Sigmoid colon (tissue), 7 donors: ENCODE data around the gene NACC2. TPM values are rescaled to one million over a fixed set of nuclear protein-coding genes. Genes with fewer than 3 reads are reported as not detected.

Experiments
- DNase-seq: peaks from one replicate; pipeline ENCODE4 v3.0.0-alpha.2; 2019
- H3K27ac ChIP-seq, 4 donors: fragments of 200-600 bp; sonication (generic); one replicate each; pipeline ENCODE4 v1.5.1; 2016 to 2019; ENCODE audit warnings: mild to moderate bottlenecking in 1 of 4
- H3K27me3 ChIP-seq, 3 donors: fragments of 200-600 bp; sonication (generic); one replicate each; pipeline ENCODE4 v1.5.1; 2019; ENCODE audit warnings: mild to moderate bottlenecking in 1 of 3
- H3K36me3 ChIP-seq, 4 donors: fragments of 200-600 bp; sonication (generic); one replicate each; pipeline ENCODE4 v1.5.1; 2016 to 2019
- H3K4me1 ChIP-seq, 4 donors: fragments of 200-600 bp; sonication (generic); one replicate each; pipeline ENCODE4 v1.5.1; 2017 to 2019
- H3K4me3 ChIP-seq, 4 donors: fragments of 200-600 bp; sonication (generic); one replicate each; pipeline ENCODE4 v1.5.1; 2017 to 2019; ENCODE audit warnings: mild to moderate bottlenecking in 2 of 4, moderate library complexity in 1 of 4
- H3K9me3 ChIP-seq, 4 donors: fragments of 200-600 bp in 3 of 4; sonication (generic) in 3 of 4; one replicate each; pipeline versions ENCODE4 v1.5.1 to v1.6.1; 2013 to 2019
- CTCF ChIP-seq, 4 experiments: fragments of 450-650 bp in 3 of 4; fragments of 200-600 bp in 1 of 4; IDR thresholded peaks; one replicate each; pipeline ENCODE4 v1.5.1; 2016 to 2019; ENCODE audit warnings: antibody characterized with exemption in 4 of 4, mild to moderate bottlenecking in 3 of 4, moderate library complexity in 2 of 4
- EP300 ChIP-seq, 4 donors: sonication (generic); formaldehyde crosslinking; IDR thresholded peaks; one replicate each; pipeline ENCODE4 v1.6.1; 2017; ENCODE audit warnings: antibody characterized with exemption in 4 of 4
- POLR2A ChIP-seq, 2 donors: fragments of 450-650 bp; IDR thresholded peaks; one replicate each; pipeline ENCODE4 v1.6.1; 2016; ENCODE audit warnings: antibody characterized with exemption in 2 of 2, mild to moderate bottlenecking in 2 of 2, moderate library complexity in 2 of 2
- POLR2AphosphoS5 ChIP-seq, 4 donors: sonication (generic); formaldehyde crosslinking; IDR thresholded peaks; one replicate each; pipeline ENCODE4 v1.6.1; 2017; ENCODE audit warnings: antibody characterized with exemption in 4 of 4
- WGBS, 2 donors: extraction: QIAGEN DNeasy Blood & Tissue Kit; methylation state at CpG; one replicate each; pipeline ENCODE4 v1.1.7; 2013; 5-methylcytosine and 5-hydroxymethylcytosine counted together
- intact Hi-C: fragments of 100-400 bp; cut with DNase I; formaldehyde crosslinking; loops from one replicate; pipeline ENCODE4 v1.15.1; 2023
- polyA plus RNA-seq, 3 donors: library from polyadenylated mRNA; stranded (reverse); fragments of 200-250 nt; gene quantifications; one replicate each; pipeline ENCODE4 v1.2.3, GENCODE V29; 2013
- total RNA-seq, 4 donors: library from RNA; depleted of rRNA; stranded (reverse); fragments of >200 nt; gene quantifications; one replicate each; pipeline ENCODE4 v1.1.0, GENCODE V29; 2016
- donor health status: healthy with polysubstance abuse.
- donor health status: Bipolar disorder and iron deficiency.
- donor health status: healthy.

Gene NACC2
- total and polyA plus RNA-seq, 7 donors: 3.6 to 80.0 (median 41.6) TPM

GRCh38 chr9:135998410-135999071, 96.5 kb downstream of the NACC2 start:
- WGBS, 2 donors: 88 to 93% methylated on average over 16 of the region's 16 CpGs

GRCh38 chr9:135998016-135998380, 97.1 kb downstream of the NACC2 start:
- Histone ChIP-seq H3K9me3 (no peaks in the 10 kb centered on the region), H3K36me3 (no peaks in the 10 kb centered on the region), H3K27me3 (no peaks in the 10 kb centered on the region), H3K4me1 (peaks cover 0 to 20% (median 11%) of the 10 kb centered on the region in 4 donors), H3K27ac (no peak overlapping the region), H3K4me3 (no peak overlapping the region)
- TF ChIP-seq POLR2A (IDR thresholded peaks at IDR 0.05): no peak
- TF ChIP-seq POLR2AphosphoS5 (IDR thresholded peaks at IDR 0.05): no peak
- no peak for TF ChIP-seq CTCF (IDR thresholded peaks at IDR 0.05)
- TF ChIP-seq EP300 (IDR thresholded peaks at IDR 0.05): no peak
- intact Hi-C loops: loop anchor here (10.0 kb wide), 1 partner anchor 117 kb away; the partner anchor contains the start of gene TMEM250
- 83 to 85% methylated on average over 10 of the region's 10 CpGs for WGBS, 2 donors
- DNase-seq: no peak

More at GRCh38 chr9:135998410-135999071, 96.5 kb downstream of the NACC2 start:
- TF ChIP-seq POLR2AphosphoS5 (IDR thresholded peaks at IDR 0.05) (no peak), CTCF (IDR thresholded peaks at IDR 0.05) (no peak), EP300 (IDR thresholded peaks at IDR 0.05) (no peak), POLR2A (IDR thresholded peaks at IDR 0.05) (no peak)
- intact Hi-C loops: loop anchor here (10.0 kb wide), 1 partner anchor 116 kb away; the partner anchor contains the start of gene TMEM250
- no peaks in the 10 kb centered on the region for H3K9me3 ChIP-seq
- no peak overlapping the region for H3K4me3 ChIP-seq
- peaks cover 0 to 20% (median 11%) of the 10 kb centered on the region in 4 donors for H3K4me1 ChIP-seq
- no peaks in the 10 kb centered on the region for H3K36me3 ChIP-seq
- no peaks in the 10 kb centered on the region for H3K27me3 ChIP-seq
- no peak for DNase-seq
- no peak overlapping the region for H3K27ac ChIP-seq

- WGBS, 2 donors: 76% methylated on average over 34 of the region's 34 CpGs
These were observed 97.7 kb downstream of the NACC2 start for GRCh38 chr9:135997090-135998015.

GRCh38 chr9:135995816-135996215, 99.3 kb downstream of the NACC2 start:
- 94 to 96% methylated on average over 21 of the region's 21 CpGs for WGBS, 2 donors
- intact Hi-C loops: loop anchor here (10.0 kb wide), 1 partner anchor 119 kb away; the partner anchor contains the start of gene TMEM250

More at GRCh38 chr9:135997090-135998015, 97.7 kb downstream of the NACC2 start:
- Histone ChIP-seq H3K4me1 (peaks cover under 1 to 20% (median 14%) of the 10 kb centered on the region in 4 donors), H3K9me3 (no peaks in the 10 kb centered on the region), H3K27me3 (no peaks in the 10 kb centered on the region), H3K4me3 (no peak overlapping the region), H3K36me3 (no peaks in the 10 kb centered on the region), H3K27ac (no peak overlapping the region)
- no peak for TF ChIP-seq CTCF (IDR thresholded peaks at IDR 0.05)
- no peak for TF ChIP-seq EP300 (IDR thresholded peaks at IDR 0.05)
- TF ChIP-seq POLR2AphosphoS5 (IDR thresholded peaks at IDR 0.05): no peak
- TF ChIP-seq POLR2A (IDR thresholded peaks at IDR 0.05): no peak
- intact Hi-C loops: loop anchor here (10.0 kb wide), 1 partner anchor 117 kb away; the partner anchor contains the start of gene TMEM250
- DNase-seq: no peak

More at GRCh38 chr9:135995816-135996215, 99.3 kb downstream of the NACC2 start:
- Histone ChIP-seq H3K4me3 (no peak overlapping the region), H3K36me3 (no peaks in the 10 kb centered on the region), H3K9me3 (no peaks in the 10 kb centered on the region), H3K27ac (no peak overlapping the region), H3K27me3 (no peaks in the 10 kb centered on the region), H3K4me1 (peaks cover 3 to 34% (median 25%) of the 10 kb centered on the region in 4 donors)
- TF ChIP-seq POLR2AphosphoS5 (IDR thresholded peaks at IDR 0.05): no peak
- no peak for TF ChIP-seq CTCF (IDR thresholded peaks at IDR 0.05)
- no peak for TF ChIP-seq EP300 (IDR thresholded peaks at IDR 0.05)
- no peak for TF ChIP-seq POLR2A (IDR thresholded peaks at IDR 0.05)
- no peak for DNase-seq
